ENCODE data around the gene QPRT. TPM values are rescaled to one million over a fixed set of nuclear protein-coding genes. Genes with fewer than 3 reads are reported as not detected.
A peak's percentile ranks its signal among the peaks of the same experiment; 100 is the strongest.

QPRT gene
- total and polyA plus RNA-seq, 2 experiments from 2014 or later = 65.4 to 128 TPM

DNA sequence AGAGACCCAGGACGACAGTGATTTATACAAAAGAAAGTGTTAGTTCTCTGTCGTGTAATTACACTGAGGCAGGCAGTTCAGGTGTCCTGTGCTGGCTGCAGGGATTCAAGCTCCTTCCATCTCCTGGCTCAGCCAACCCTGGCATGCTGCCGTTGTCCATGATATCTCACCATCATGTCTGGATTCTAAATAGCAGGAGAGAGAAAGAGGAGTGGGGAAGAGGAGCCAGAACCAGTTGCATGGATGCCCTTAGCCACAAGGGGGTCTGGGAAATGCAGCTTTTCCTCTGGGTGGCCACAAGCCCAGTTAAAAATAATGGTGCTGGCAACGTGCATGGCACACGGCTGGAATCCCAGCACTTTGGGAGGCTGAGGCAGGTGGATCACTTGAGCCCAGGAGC is 57.1 kb downstream of the QPRT start:
- peaks cover 81% of the 10 kb centered on the region for H3K36me3 Mint-ChIP-seq (ENCODE audit: low read depth)
- TF ChIP-seq NANOG (IDR thresholded peaks at IDR 0.05; ENCODE audit: borderline replicate concordance) = no peak
- TF ChIP-seq, protein P1, sequence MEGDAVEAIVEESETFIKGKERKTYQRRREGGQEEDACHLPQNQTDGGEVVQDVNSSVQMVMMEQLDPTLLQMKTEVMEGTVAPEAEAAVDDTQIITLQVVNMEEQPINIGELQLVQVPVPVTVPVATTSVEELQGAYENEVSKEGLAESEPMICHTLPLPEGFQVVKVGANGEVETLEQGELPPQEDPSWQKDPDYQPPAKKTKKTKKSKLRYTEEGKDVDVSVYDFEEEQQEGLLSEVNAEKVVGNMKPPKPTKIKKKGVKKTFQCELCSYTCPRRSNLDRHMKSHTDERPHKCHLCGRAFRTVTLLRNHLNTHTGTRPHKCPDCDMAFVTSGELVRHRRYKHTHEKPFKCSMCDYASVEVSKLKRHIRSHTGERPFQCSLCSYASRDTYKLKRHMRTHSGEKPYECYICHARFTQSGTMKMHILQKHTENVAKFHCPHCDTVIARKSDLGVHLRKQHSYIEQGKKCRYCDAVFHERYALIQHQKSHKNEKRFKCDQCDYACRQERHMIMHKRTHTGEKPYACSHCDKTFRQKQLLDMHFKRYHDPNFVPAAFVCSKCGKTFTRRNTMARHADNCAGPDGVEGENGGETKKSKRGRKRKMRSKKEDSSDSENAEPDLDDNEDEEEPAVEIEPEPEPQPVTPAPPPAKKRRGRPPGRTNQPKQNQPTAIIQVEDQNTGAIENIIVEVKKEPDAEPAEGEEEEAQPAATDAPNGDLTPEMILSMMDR (conservative IDR thresholded peaks at IDR 0.05; ENCODE audit: low read depth in 2 of 2) = peak; percentile 22 to 38; a peak in 3 of 4 replicates
- TF ChIP-seq ZNF114 (CRISPR knock-in tag; IDR thresholded peaks at IDR 0.05) = no peak
- TF ChIP-seq, protein P2, sequence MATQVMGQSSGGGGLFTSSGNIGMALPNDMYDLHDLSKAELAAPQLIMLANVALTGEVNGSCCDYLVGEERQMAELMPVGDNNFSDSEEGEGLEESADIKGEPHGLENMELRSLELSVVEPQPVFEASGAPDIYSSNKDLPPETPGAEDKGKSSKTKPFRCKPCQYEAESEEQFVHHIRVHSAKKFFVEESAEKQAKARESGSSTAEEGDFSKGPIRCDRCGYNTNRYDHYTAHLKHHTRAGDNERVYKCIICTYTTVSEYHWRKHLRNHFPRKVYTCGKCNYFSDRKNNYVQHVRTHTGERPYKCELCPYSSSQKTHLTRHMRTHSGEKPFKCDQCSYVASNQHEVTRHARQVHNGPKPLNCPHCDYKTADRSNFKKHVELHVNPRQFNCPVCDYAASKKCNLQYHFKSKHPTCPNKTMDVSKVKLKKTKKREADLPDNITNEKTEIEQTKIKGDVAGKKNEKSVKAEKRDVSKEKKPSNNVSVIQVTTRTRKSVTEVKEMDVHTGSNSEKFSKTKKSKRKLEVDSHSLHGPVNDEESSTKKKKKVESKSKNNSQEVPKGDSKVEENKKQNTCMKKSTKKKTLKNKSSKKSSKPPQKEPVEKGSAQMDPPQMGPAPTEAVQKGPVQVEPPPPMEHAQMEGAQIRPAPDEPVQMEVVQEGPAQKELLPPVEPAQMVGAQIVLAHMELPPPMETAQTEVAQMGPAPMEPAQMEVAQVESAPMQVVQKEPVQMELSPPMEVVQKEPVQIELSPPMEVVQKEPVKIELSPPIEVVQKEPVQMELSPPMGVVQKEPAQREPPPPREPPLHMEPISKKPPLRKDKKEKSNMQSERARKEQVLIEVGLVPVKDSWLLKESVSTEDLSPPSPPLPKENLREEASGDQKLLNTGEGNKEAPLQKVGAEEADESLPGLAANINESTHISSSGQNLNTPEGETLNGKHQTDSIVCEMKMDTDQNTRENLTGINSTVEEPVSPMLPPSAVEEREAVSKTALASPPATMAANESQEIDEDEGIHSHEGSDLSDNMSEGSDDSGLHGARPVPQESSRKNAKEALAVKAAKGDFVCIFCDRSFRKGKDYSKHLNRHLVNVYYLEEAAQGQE (IDR thresholded peaks at IDR 0.05; ENCODE audit: unreplicated experiment) = no peak
- TF ChIP-seq JUNB (IDR thresholded peaks at IDR 0.05; ENCODE audit: unreplicated experiment) = no peak
- TF ChIP-seq EZH2phosphoT487 (IDR thresholded peaks at IDR 0.05; ENCODE audit: unreplicated experiment) = no peak
- no peak overlapping the region for H3K4me3 Mint-ChIP-seq

DNA sequence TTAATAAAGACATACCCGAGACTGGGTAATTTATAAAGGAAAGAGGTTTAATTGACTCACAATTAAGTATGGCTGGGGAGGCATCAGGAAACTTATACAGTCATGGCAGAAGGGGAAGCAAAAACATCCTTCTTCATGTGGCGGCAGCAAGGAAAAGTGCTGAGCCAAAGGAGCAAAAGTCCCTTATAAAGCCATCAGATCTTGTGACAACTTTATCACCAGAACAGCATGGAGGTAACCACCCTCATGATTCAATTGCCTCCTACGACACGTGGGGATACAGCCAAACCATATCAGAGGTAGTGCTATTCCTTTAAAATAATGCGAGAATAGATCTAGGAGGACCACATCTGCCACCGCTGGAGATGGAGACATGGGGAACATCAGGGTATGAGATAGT is 57.8 kb downstream of the QPRT start:
- H3F3A ChIP-seq (replicated peaks; ENCODE audit: low read depth) = peaks cover 75% of the 10 kb centered on the region
- H3K4me3 ChIP-seq = no peak overlapping the region
- peaks cover 38% of the 10 kb centered on the region for H4K20me1 ChIP-seq (replicated peaks; ENCODE audit: insufficient read depth)
- H3K4me1 Mint-ChIP-seq = peaks cover 4% of the 10 kb centered on the region; the same call in 1 of the 3 replicates
- no peak overlapping the region for H3K27ac Mint-ChIP-seq
- H3K4me2 ChIP-seq = no peak overlapping the region
- no peaks in the 10 kb centered on the region for H3K27me3 ChIP-seq (ENCODE audit: insufficient read depth)
- no peaks in the 10 kb centered on the region for H3K9me2 ChIP-seq (ENCODE audit: insufficient read depth)
- H3K36me3 Mint-ChIP-seq (ENCODE audit: low read depth) = peaks cover 81% of the 10 kb centered on the region
- peaks cover 30% of the 10 kb centered on the region for H3K27me3 Mint-ChIP-seq (ENCODE audit: insufficient read depth, low read depth, poor library complexity)
- peaks cover 12% of the 10 kb centered on the region for H3K36me3 ChIP-seq (ENCODE audit: insufficient read depth)
- DNase-seq (ENCODE audit: low spot score) (no peak), ATAC-seq (no peak)
- H3K79me2 ChIP-seq (replicated peaks; ENCODE audit: insufficient read depth) = peaks cover 3% of the 10 kb centered on the region; the same call in 1 of the 2 replicates
- no peaks in the 10 kb centered on the region; the same call in 2 of the 3 replicates for H3K9me3 Mint-ChIP-seq
- H3K4me3 Mint-ChIP-seq = no peak overlapping the region
- no peak overlapping the region for H2AFZ ChIP-seq
- H3K4me1 ChIP-seq (ENCODE audit: insufficient read depth) = no peaks in the 10 kb centered on the region; the same call in 1 of the 2 replicates
- peak overlapping the region; percentile 66; the same call in 1 of the 2 replicates for H3K27ac ChIP-seq (ENCODE audit: low read depth)
- no peak for TF ChIP-seq STAT1 (IDR thresholded peaks at IDR 0.05; ENCODE audit: unreplicated experiment)
- TF ChIP-seq NANOG (IDR thresholded peaks at IDR 0.05; ENCODE audit: borderline replicate concordance) = no peak
- no peak for TF ChIP-seq EZH2 (IDR thresholded peaks at IDR 0.05; ENCODE audit: low read depth, unreplicated experiment)
- TF ChIP-seq, protein P3, sequence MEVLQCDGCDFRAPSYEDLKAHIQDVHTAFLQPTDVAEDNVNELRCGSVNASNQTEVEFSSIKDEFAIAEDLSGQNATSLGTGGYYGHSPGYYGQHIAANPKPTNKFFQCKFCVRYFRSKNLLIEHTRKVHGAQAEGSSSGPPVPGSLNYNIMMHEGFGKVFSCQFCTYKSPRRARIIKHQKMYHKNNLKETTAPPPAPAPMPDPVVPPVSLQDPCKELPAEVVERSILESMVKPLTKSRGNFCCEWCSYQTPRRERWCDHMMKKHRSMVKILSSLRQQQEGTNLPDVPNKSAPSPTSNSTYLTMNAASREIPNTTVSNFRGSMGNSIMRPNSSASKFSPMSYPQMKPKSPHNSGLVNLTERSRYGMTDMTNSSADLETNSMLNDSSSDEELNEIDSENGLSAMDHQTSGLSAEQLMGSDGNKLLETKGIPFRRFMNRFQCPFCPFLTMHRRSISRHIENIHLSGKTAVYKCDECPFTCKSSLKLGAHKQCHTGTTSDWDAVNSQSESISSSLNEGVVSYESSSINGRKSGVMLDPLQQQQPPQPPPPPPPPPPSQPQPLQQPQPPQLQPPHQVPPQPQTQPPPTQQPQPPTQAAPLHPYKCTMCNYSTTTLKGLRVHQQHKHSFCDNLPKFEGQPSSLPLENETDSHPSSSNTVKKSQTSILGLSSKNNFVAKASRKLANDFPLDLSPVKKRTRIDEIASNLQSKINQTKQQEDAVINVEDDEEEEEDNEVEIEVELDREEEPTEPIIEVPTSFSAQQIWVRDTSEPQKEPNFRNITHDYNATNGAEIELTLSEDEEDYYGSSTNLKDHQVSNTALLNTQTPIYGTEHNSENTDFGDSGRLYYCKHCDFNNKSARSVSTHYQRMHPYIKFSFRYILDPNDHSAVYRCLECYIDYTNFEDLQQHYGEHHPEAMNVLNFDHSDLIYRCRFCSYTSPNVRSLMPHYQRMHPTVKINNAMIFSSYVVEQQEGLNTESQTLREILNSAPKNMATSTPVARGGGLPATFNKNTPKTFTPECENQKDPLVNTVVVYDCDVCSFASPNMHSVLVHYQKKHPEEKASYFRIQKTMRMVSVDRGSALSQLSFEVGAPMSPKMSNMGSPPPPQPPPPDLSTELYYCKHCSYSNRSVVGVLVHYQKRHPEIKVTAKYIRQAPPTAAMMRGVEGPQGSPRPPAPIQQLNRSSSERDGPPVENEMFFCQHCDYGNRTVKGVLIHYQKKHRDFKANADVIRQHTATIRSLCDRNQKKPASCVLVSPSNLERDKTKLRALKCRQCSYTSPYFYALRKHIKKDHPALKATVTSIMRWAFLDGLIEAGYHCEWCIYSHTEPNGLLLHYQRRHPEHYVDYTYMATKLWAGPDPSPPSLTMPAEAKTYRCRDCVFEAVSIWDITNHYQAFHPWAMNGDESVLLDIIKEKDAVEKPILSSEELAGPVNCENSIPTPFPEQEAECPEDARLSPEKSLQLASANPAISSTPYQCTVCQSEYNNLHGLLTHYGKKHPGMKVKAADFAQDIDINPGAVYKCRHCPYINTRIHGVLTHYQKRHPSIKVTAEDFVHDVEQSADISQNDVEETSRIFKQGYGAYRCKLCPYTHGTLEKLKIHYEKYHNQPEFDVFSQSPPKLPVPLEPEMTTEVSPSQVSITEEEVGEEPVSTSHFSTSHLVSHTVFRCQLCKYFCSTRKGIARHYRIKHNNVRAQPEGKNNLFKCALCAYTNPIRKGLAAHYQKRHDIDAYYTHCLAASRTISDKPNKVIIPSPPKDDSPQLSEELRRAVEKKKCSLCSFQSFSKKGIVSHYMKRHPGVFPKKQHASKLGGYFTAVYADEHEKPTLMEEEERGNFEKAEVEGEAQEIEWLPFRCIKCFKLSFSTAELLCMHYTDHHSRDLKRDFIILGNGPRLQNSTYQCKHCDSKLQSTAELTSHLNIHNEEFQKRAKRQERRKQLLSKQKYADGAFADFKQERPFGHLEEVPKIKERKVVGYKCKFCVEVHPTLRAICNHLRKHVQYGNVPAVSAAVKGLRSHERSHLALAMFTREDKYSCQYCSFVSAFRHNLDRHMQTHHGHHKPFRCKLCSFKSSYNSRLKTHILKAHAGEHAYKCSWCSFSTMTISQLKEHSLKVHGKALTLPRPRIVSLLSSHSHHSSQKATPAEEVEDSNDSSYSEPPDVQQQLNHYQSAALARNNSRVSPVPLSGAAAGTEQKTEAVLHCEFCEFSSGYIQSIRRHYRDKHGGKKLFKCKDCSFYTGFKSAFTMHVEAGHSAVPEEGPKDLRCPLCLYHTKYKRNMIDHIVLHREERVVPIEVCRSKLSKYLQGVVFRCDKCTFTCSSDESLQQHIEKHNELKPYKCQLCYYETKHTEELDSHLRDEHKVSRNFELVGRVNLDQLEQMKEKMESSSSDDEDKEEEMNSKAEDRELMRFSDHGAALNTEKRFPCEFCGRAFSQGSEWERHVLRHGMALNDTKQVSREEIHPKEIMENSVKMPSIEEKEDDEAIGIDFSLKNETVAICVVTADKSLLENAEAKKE (CRISPR knock-in tag; IDR thresholded peaks at IDR 0.05) = no peak
- no peak for TF ChIP-seq ZNF114 (CRISPR knock-in tag; IDR thresholded peaks at IDR 0.05)
- TF ChIP-seq ZNF331 (CRISPR knock-in tag; IDR thresholded peaks at IDR 0.05; ENCODE audit: low read depth) = no peak

More for the DNA sequence above, 57.1 kb downstream of the QPRT start:
- Histone ChIP-seq H3F3A (replicated peaks; ENCODE audit: low read depth) (peaks cover 70% of the 10 kb centered on the region), H2AFZ (no peak overlapping the region), H3K27me3 (ENCODE audit: insufficient read depth) (no peaks in the 10 kb centered on the region), H3K36me3 (ENCODE audit: insufficient read depth) (peaks cover 16% of the 10 kb centered on the region), H3K9me2 (ENCODE audit: insufficient read depth) (no peaks in the 10 kb centered on the region), H3K4me3 (no peak overlapping the region), H3K79me2 (replicated peaks; ENCODE audit: insufficient read depth) (peaks cover 3% of the 10 kb centered on the region; the same call in 1 of the 2 replicates), H4K20me1 (replicated peaks; ENCODE audit: insufficient read depth) (peaks cover 40% of the 10 kb centered on the region), H3K4me2 (no peak overlapping the region), H3K27ac (ENCODE audit: low read depth) (0 out of 2 replicates have a peak overlapping the region, but pooled peaks have one; percentile 66), H3K4me1 (ENCODE audit: insufficient read depth) (no peaks in the 10 kb centered on the region; the same call in 1 of the 2 replicates)
- peaks cover 4% of the 10 kb centered on the region; the same call in 1 of the 3 replicates for H3K4me1 Mint-ChIP-seq
- H3K27me3 Mint-ChIP-seq (ENCODE audit: insufficient read depth, low read depth, poor library complexity) = peaks cover 30% of the 10 kb centered on the region
- no peaks in the 10 kb centered on the region; the same call in 2 of the 3 replicates for H3K9me3 Mint-ChIP-seq
- DNase-seq (ENCODE audit: low spot score) (no peak), ATAC-seq (peak; percentile 70)
- no peak overlapping the region for H3K27ac Mint-ChIP-seq

All from GM23338 (cell line).